KMS-11 (cell line): ENCODE measurements around the gene C9orf72.

Source experiments
- H2AFZ ChIP-seq: fragments of 200-600 bp; sonication (generic); 2 replicates; pipeline ENCODE4 v1.6.1; 2016; ENCODE audit warnings: antibody characterized with exemption, mixed run types, low read depth
- H3K27ac ChIP-seq: fragments of 200-600 bp; sonication (generic); 2 replicates; pipeline ENCODE4 v1.6.1; 2016; ENCODE audit warnings: mild to moderate bottlenecking, mixed run types
- H3K27me3 ChIP-seq: fragments of 200-600 bp; sonication (generic); 2 replicates; pipeline ENCODE4 v1.6.1; 2017; ENCODE audit warnings: mild to moderate bottlenecking, low read depth, mixed run types, moderate library complexity; ENCODE audit not compliant: insufficient read depth
- H3K36me3 ChIP-seq: fragments of 200-600 bp; sonication (generic); 2 replicates; pipeline ENCODE4 v1.6.1; 2017; ENCODE audit warnings: mild to moderate bottlenecking, mixed run types; ENCODE audit not compliant: insufficient read depth
- H3K4me1 ChIP-seq: fragments of 200-600 bp; sonication (generic); 2 replicates; pipeline ENCODE4 v1.6.1; 2016; ENCODE audit warnings: mild to moderate bottlenecking, low read depth, mixed run types; ENCODE audit not compliant: poor library complexity, severe bottlenecking
- H3K4me2 ChIP-seq: fragments of 200-600 bp; sonication (generic); 2 replicates; pipeline ENCODE4 v1.7.0; 2016; ENCODE audit warnings: mild to moderate bottlenecking, mixed run types
- H3K4me3 ChIP-seq: fragments of 200-600 bp; sonication (generic); IDR thresholded peaks from 2 replicates; pipeline ENCODE4 v1.6.1; 2017; ENCODE audit warnings: low read depth, low read length, mixed read lengths; ENCODE audit not compliant: insufficient read depth
- H3K79me2 ChIP-seq: fragments of 200-600 bp; sonication (generic); 2 replicates; pipeline ENCODE4 v1.6.1; 2016; ENCODE audit warnings: low read depth, mixed run types; ENCODE audit not compliant: insufficient read depth
- H3K9ac ChIP-seq: fragments of 200-600 bp; sonication (generic); 2 replicates; pipeline ENCODE4 v1.6.1; 2016; ENCODE audit warnings: mild to moderate bottlenecking, mixed run types
- H4K20me1 ChIP-seq: fragments of 200-600 bp; sonication (generic); 2 replicates; pipeline ENCODE4 v1.6.1; 2016; ENCODE audit warnings: mild to moderate bottlenecking, mixed run types; ENCODE audit not compliant: insufficient read depth
- TF ChIP-seq, protein P1 (sequence below): fragments of 200-600 bp; sonication (generic); conservative IDR thresholded peaks from 2 replicates; pipeline ENCODE4 v1.6.1; 2017; ENCODE audit warnings: low read depth, mild to moderate bottlenecking, antibody characterized with exemption, low read length, moderate library complexity, mixed read lengths

The C9orf72 gene

DNA sequence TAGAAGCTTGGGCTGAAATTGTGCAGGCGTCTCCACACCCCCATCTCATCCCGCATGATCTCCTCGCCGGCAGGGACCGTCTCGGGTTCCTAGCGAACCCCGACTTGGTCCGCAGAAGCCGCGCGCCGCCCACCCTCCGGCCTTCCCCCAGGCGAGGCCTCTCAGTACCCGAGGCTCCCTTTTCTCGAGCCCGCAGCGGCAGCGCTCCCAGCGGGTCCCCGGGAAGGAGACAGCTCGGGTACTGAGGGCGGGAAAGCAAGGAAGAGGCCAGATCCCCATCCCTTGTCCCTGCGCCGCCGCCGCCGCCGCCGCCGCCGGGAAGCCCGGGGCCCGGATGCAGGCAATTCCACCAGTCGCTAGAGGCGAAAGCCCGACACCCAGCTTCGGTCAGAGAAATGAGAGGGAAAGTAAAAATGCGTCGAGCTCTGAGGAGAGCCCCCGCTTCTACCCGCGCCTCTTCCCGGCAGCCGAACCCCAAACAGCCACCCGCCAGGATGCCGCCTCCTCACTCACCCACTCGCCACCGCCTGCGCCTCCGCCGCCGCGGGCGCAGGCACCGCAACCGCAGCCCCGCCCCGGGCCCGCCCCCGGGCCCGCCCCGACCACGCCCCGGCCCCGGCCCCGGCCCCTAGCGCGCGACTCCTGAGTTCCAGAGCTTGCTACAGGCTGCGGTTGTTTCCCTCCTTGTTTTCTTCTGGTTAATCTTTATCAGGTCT lies at the start of gene C9orf72:
Gene C9orf72, minus strand, starts transcription at position 564 of the 716 bp plus-strand sequence. CDS start 6,361 bp downstream, outside the sequence.
- Histone ChIP-seq H4K20me1 (no peaks in the 10 kb centered on the region), H3K79me2 (no peaks in the 10 kb centered on the region)

DNA sequence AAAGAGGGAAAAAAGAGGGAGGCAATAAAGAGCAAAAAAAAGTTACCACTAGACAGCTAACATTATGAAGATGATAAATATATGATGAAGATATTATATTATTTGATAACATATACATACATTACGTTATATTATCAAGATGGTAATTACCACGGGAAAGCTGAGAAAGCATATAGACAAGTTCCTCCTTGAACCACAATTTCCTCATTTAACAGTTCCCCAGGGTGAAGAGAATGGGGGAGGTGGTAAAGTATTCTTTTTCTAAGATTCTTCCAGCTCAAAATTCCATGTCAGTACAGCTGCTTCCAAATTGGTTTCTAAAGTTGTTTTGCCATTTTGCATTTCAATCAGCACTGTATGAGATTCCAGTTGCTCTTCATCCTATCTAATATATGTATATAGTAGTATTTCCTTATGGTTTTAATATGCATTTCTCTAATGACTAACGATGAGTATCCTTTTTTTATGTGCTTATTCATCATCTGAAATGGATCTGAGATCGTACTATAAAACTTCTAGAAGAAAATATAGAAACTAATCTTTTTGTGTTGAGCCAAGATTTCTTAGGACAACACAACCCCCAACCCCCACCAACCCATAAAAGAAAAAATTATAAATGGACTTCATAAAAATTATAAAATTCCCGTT lies 49.5 kb upstream of the C9orf72 start:
- Histone ChIP-seq H3K27ac (no peak overlapping the region), H3K36me3 (no peaks in the 10 kb centered on the region), H3K4me3 (no peak overlapping the region), H3K27me3 (no peaks in the 10 kb centered on the region), H3K9ac (no peak overlapping the region), H4K20me1 (no peaks in the 10 kb centered on the region), H3K4me1 (no peaks in the 10 kb centered on the region), H2AFZ (no peak overlapping the region), H3K79me2 (no peaks in the 10 kb centered on the region), H3K4me2 (no peak overlapping the region)
- TF ChIP-seq, protein P1, sequence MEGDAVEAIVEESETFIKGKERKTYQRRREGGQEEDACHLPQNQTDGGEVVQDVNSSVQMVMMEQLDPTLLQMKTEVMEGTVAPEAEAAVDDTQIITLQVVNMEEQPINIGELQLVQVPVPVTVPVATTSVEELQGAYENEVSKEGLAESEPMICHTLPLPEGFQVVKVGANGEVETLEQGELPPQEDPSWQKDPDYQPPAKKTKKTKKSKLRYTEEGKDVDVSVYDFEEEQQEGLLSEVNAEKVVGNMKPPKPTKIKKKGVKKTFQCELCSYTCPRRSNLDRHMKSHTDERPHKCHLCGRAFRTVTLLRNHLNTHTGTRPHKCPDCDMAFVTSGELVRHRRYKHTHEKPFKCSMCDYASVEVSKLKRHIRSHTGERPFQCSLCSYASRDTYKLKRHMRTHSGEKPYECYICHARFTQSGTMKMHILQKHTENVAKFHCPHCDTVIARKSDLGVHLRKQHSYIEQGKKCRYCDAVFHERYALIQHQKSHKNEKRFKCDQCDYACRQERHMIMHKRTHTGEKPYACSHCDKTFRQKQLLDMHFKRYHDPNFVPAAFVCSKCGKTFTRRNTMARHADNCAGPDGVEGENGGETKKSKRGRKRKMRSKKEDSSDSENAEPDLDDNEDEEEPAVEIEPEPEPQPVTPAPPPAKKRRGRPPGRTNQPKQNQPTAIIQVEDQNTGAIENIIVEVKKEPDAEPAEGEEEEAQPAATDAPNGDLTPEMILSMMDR: no peak

More for the DNA sequence above, at the start of gene C9orf72:
- Histone ChIP-seq H3K4me3 (no peak within 1 kb of the TSS), H3K4me2 (peak within 1 kb of the TSS; percentile 82), H3K27me3 (no peaks in the 10 kb centered on the region), H3K36me3 (no peaks in the 10 kb centered on the region), H3K9ac (peak within 1 kb of the TSS; percentile 69), H3K27ac (peak within 1 kb of the TSS; percentile 62), H3K4me1 (peaks cover 18% of the 10 kb centered on the region), H2AFZ (peak within 1 kb of the TSS; percentile 86)
- TF ChIP-seq, protein P1: no peak

DNA sequence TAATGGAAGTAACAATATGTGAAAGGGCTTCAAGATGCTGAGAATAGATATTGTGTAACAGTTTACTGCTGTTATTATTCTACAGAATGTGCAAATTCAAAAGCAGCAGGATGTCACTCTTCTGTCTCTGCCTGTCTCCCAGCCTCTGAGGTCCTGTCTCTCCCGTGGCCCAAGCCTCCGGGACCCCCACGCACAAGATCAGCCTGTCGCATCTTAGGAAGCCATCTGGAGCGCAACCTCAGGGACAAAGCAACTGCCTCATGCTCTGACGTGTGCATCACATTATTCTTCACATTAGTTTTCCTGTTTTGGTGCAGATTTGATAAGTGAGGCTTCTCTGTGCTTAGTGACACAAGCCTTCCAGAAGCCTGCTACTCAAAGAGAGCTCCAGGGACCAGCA lies 46.5 kb upstream of the C9orf72 start:
- H3K4me3 ChIP-seq: no peak overlapping the region
- TF ChIP-seq, protein P1: no peak
- no peaks in the 10 kb centered on the region for H3K27me3 ChIP-seq
- H3K79me2 ChIP-seq: no peaks in the 10 kb centered on the region
- H3K4me1 ChIP-seq: no peaks in the 10 kb centered on the region
- no peaks in the 10 kb centered on the region for H4K20me1 ChIP-seq
- H3K9ac ChIP-seq: no peak overlapping the region
- no peak overlapping the region for H2AFZ ChIP-seq
- H3K36me3 ChIP-seq: no peaks in the 10 kb centered on the region
- no peak overlapping the region for H3K4me2 ChIP-seq
- H3K27ac ChIP-seq: no peak overlapping the region

DNA sequence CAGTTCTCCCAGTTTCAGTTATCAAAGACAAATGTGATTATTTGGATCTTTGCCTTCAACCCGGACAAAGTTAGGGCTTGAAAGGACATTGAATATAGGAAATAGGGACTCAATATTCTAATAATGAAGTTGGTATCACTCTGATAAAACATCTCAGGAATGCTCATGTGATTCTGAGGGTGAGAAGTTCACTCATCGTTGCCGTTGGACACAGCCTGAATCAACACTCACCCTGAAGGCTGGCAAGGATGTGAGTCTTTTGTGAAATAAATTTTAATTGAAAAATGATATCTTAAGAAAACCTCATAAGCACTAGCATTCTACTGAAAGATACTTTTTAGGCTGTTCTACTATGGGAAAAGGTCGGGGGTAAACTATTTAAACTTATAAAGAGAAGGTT lies 44.8 kb upstream of the C9orf72 start:
- Histone ChIP-seq H3K4me2 (no peak overlapping the region), H3K4me1 (no peaks in the 10 kb centered on the region), H3K27me3 (no peaks in the 10 kb centered on the region), H3K4me3 (no peak overlapping the region), H3K79me2 (no peaks in the 10 kb centered on the region), H3K36me3 (no peaks in the 10 kb centered on the region), H3K27ac (no peak overlapping the region), H2AFZ (no peak overlapping the region), H3K9ac (no peak overlapping the region), H4K20me1 (no peaks in the 10 kb centered on the region)
- TF ChIP-seq, protein P1: no peak
